Myocyte (in vitro differentiated cells): Measurements from ENCODE around the gene ARHGAP22. TPM values are rescaled to one million over a fixed set of nuclear protein-coding genes. Genes with fewer than 3 reads are reported as not detected.

ENCODE experiments used
- DNase-seq: peaks from one replicate; pipeline ENCODE4 v3.0.0-alpha.2; 2012; ENCODE audit warnings: low read depth
- total RNA-seq: library from RNA; depleted of rRNA; stranded (reverse); fragments of >200 nt; gene quantifications from 2 replicates; pipeline ENCODE4 v1.2.3, GENCODE V29; 2014

Gene ARHGAP22
- total RNA-seq, 1 donor from 2014 or later, result 42.8 TPM

DNA sequence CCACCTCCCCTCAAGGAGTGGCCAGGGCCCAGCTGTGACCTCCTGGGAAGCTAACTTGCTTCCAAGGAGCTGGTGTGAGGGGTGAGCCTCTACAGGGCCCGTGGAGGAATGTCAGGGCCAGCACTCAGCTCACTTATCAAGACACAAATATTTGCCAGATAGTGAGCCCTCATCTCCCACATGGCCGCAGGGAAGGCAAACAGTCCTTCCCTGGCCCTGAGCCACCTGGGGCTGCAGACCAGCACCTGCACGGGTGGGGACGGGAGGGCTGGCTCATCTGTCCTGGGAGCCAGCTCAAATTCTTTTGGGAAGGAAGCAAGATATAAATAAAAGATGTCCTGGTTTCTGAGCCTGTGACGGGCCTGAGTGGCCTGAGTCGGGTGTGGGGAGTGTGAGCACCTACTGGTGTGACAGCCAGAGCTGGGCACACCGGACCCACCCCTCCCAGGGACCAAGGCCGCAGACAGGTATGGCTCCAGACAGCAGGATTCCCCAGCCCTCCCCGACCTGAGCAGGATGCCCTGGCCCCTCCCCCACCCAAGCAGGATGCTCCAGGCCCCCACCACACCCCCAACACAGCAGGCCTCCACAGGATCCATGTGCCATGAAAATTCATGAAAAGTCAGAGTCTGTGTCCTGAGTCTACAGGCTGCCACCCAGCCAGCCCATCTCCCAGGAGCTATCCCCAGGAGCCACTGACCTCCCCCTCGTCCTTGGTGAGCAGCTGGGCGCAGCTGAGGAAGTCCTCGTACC, 150.4 kb downstream of the ARHGAP22 start:
- DNase-seq, result peak; percentile 14

DNA sequence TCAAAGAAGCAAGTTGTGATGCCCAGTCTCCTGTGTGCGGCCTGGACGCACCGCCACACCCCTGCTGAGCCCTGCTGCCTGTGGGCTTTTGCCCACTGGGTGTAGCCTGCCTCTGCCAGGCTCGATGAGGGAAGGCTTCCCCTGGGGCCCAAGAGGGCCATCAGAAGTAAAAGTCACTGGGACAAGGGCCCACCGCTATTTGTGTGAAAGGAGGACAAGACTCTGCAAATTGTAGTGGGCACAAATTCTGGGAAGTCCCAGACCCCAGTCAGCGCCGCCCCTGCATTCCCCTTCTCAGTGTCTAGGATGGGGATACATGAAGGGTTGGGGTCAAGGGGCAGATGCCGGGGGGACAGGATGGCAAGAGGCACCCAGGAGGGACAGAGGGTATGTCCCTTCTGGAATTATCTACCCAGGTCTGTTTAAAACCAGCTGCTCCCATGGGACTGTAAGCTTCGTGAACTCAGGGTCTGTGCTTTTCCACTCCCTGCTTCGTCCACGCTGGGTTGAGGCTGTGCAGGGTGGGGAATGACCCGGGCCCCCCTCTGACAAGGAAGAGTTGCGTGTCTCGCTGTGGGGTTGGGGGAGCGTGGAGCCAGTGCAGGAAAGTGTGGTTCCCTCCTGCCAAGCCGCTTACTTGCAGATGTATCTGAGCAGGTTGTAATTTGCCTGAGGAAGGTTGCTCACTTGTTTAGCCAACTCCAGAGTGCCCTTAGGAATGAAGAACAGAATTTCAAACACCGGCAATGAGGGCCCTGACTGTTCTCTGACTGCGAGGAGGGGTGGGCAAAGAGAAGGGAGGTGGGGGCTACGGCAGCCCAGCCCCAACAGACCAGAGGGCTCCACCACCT, 151.2 kb downstream of the ARHGAP22 start:
- no peak for DNase-seq

DNA sequence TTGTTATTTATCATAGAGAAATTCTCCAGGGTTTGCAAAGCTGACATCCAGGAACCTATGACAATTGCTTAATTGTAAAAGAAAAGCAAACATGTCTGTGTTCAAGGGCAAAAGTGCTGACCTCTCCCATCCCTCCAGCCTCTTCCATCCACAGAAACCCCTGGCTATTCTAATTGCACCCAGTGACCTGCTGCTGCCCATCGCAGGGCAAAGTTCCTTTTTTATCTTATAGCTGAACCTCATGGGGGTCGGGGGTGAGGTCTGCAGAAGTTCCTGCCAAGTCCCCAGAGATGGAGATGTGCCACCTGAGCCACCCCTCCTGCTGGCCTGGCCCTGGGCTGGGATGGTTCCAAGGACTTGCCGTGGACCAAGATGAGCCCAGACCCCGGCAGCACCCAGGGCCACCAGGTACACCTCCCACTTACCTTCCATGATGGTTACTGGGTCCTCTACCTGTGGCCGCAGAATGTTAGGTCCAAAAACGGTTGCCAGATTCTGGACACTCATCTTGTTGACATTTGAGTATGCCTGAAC, 151.9 kb downstream of the ARHGAP22 start:
- no peak for DNase-seq

DNA sequence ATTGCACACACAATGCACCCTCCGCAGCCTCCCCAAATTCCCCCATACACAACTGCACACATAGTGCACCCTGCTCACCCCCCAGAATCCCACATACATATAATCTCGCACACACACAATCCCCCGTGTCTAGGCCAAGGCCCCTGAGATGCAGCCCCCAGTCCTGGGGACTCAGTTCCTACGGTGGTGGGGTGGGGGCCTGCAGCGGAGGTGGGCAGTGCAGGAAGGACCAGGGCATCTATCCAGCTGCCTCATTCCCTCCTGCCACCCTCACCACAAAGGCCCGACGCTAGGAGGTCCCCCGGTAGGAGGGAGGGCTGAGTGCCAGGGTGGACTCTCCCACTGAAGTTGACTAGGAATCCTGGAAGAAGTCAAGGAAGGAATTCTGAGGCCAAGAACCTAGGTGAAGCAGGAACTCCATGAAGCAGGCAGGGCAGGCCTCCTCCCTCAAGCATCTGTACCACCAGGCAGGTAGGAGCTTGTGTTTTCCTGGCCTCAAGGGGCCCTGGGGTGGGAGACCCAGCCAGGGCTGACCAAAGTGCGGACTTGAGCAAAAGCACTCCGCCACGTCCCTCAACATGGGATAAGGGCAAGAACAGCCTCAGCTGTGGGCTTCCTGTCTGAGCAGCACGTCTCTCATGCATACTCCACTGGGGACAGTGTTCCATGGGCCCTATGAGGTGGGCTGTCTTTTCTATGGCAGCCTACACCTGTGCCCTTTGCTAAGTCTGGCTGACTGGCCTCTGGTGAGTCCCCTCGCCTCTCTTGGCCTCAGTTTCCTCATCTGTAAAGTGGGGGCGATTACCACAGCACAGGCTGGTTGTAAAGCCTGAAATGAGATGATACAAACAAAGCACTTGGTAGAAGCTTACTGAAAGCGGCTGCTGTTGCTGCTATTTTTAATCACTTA, 152.6 kb downstream of the ARHGAP22 start:
- no peak for DNase-seq

DNA sequence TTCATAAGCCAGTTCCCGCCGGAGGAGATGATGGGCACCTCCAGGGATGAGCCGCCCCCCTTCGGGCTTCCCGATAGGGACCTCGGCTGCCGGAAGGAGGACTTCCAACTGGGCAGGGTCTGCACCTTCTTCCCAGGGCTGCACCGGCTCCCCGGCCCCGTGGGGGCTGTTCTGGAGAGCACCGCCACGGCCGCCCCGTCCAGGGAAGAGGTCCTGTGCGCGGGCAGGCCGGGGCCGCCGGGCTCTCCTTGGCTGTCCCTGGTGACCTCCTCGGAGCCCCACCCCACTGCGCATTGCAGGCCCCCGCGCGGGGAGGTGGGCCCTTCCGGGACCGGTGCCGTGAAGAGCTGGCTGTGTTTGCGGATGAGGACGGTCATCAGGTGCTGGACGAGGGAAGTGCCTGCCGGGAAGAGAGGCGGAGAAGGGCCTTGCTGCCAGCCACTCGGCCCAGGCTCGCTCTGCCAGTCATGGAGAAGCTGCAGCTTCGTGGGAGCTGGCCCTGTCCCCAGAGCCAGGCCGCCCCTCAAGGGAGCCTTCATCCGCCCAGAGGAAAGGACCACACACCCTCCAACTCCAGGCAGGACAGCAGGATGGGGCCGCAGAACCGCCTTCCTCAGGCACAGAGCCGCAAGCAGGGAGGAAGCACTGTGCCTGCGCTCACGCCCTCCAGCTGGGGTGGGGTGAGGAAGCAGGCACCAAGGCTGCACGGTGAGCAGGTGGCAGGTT, 154.0 kb downstream of the ARHGAP22 start:
- no peak for DNase-seq

DNA sequence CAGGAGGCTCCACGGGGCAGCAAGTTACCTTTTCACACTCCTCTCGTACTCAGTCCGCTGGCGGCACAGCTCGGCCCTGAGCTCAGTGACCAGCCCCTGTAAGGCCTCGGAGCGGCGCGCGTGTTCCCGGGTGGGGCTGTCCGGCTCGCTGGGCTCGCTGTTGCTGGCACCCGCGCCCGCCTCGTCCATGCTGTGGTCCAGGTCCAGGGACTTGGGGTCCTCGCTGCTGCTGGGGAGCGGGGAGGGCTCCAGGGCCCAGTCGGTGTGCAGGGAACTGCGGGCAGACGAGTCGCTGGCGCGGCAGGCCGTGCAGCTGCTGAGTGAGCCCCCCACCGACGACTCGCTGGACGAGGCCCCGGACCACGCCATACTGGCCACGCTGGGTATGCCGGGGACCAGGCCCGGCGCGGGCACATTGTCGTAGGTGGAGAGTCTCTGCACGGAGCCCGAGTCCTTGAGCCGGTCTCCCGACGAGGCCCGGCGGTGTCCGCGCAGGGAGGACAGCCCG, 154.6 kb downstream of the ARHGAP22 start:
- no peak for DNase-seq

DNA sequence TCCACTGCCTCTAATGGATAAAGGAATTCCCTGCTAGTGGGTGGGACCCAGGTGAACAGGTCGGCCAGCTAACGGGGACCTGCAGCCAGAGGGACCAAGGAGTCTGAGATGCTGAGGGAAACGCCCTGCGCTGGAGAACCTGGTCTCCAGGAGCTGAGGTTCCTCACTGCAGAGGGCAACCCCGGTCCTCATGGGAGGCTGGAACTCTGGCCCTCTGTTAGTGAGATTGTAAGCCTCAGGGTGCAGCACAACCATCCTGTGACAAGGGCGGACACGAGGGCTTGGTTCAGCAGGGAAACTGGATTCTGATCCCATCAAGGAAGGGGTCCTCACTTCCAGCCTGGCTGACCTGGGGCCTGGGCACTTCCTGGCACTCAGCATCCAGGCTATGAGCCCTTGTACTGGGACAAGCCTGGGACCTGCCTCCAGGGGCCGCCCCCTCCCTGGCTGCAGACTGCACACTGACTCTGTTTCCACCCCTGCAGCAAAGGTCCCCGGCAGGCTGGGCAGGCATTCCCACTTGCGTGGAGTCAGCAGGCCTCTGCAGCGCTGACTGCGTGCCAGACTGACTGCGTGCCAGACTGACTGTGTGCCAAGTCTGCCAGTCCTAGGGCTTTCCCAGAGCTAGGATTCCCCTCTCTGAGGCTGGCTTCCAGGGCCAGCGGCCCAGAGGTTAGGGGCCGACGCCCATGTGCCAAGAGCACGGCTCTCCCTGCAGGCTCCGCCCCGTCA, 155.2 kb downstream of the ARHGAP22 start:
- DNase-seq, result no peak

DNA sequence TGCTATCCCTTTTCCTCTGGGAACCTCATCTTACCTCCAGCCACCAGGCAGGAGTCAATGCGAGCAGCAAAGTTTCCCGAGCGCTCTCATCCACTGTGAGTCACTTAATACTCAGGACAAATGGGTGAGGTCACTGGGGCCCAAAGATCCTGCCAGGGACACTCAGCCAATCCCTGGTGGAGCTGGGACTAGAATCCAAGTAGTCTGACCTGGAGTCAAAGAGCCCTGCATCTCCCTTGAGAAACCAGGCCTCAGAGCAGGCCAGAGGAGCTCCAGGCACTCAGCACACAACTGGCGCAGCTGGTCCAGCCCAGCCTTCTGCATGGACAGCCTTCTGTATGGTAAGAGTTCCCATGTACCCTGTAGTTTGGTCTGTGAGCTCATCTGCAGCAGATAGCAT, 156.1 kb downstream of the ARHGAP22 start:
- DNase-seq, result peak; percentile 18

DNA sequence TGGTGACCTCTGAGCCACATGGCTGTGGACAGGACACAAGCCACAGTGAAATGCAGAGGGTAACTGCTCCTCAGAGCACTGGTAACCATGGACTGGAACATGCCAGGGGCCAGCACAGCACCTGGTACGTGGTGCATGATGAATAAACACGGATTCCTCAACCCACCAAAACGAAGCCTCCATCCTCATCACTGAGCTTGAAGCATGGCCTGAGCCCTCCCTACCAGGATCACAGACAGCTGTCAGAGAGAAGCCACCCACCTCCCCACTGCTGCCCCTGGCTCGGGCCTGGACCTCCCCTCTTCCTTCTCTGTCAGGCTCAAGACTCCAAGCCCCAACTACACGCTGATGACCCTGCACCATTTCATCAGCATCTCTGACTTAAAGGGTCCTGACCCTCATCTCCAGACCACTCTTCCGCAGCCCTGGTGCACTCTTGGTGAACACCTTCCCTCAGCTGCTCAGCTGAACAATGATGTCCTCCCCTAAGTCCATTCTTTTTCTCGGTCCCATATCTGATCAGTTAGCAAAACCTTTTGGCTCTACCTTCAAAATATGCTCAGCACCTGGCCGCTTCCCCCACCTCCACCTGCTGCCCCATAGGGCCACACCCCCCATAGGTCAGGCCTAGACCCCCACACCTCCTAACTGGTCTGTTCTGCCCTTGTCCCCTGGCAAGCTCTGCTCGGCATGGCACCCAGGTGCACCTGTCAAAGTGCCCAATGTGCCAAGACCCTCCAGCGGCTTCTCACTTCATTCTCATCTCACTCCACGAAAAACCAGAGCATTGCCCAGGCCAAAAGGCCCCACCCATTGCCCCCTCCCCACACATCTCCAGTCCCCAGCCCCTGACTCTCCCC, 157.3 kb downstream of the ARHGAP22 start:
- DNase-seq, result no peak

DNA sequence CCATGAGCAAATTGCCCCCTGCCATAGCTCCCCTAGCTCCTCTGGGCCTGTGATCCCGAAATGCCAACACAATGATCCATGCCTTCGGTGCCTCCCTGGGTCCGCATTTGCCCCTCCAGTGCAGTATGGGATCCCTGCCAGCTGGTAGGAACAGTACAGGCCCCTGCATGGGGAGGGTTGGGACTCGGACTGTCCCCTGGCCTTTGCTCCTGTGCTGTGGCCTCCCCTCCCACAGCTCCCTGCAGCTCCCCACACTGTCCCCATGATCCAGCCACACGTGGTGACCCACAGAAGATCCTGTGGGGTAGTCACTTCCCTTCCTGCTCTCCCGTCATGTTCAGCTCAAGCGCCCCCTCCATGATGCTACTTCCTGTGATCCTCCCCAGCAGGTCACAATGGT, 158.1 kb downstream of the ARHGAP22 start:
- DNase-seq, result no peak

DNA sequence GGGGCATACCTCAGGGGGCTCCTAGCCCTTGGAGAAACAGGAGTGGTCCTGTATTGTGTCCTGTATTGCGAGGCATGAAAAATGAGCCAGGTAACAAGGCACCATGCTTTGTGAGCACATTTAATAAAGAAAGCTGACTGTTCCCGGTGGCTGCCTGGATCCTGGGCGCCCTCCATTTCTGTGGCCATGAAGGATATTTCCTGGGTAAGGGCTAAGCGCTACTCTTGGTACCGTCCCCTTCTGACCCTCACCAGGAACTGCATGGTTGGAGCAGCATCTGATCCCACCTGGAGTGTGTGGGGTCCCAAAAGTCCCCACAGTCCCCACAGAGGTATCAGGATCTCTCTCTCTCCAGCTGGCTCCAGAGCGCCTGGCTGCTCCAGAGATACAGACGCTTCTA, 158.9 kb downstream of the ARHGAP22 start:
- DNase-seq, result no peak

DNA sequence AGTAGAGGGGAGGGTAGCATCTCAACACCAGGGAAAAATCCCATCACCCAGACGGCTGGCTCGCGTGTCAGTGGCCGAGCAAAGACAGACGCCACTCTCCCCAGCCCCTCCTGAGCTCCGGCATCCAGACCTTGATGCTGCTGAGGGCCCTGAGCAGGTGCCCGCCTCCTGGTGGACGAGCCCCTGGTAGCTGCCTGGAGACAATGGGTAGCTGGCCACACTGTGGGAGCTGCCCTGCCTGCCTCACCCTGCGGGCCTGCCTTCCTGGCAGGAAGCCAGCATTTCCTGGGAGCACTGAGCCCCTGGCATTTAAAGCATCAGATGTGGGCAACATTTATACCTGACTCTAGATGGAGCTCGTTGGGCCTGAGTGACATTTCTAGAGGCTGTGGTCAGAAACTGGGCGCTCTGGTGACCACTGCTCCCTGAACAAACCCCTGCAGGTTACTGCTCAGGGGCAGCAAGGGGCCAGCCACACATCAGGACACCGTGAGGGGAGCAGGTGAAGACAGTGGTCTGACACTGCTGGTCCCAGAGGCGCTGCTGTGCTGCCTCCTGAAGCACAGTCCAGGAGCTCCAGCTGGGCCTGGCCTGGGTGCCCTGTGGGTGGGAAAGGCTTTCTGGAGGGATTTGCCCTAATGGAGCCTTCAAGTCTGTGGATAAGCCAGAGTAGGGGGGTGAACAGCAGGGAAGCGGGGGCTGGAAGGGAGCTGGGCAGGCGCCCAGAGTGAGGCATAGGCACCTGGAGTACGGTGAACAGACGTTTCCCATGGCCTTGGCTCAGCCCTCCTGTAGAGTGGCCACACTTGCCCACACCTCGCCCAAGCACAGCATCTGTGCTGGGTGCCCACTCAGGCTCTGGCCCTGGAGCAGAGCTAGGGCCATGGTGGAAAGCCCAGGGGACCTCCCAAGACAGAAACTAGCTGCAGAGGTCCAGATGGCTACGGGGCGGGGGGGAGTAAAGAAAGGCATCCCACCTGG, 159.7 kb downstream of the ARHGAP22 start:
- DNase-seq, result peak; percentile 55

DNA sequence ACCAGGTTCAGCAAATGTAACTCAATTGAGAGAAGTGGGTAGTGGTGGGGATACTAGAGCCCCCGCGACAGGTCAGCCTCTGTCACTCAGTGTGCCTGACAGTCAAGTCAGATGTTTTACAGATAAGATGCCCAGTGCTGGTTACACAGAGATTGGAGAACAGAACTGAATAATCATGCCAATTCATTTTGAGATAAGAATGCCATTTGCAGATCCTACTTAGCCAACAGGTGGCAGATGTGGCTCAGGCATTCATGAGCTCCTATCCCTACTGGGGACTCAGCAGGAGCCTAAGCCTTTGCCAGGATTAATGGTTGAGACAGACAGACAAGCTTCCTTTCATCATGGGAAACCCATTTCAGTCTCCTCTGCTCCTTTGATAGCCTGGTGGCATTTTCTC, 160.6 kb downstream of the ARHGAP22 start:
- DNase-seq, result peak; percentile 63

DNA sequence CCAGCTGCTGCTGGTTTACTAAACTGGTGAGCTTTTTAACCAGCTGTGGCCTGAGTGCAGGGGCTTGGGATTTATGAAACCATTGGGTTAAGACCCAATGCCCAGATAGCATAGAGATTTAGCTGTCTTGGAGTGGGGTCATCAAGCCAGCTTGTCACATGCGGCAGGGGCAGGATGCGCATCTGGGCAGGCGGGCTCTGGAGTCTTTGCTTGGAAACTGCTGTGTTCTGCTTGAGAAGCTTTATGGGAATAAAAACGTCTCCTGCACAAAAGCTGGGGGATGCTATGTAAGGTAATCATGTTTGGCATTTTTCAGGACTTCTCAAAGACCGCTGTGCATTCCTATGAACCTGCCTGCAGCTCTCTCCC, 162.1 kb downstream of the ARHGAP22 start:
- no peak for DNase-seq

DNA sequence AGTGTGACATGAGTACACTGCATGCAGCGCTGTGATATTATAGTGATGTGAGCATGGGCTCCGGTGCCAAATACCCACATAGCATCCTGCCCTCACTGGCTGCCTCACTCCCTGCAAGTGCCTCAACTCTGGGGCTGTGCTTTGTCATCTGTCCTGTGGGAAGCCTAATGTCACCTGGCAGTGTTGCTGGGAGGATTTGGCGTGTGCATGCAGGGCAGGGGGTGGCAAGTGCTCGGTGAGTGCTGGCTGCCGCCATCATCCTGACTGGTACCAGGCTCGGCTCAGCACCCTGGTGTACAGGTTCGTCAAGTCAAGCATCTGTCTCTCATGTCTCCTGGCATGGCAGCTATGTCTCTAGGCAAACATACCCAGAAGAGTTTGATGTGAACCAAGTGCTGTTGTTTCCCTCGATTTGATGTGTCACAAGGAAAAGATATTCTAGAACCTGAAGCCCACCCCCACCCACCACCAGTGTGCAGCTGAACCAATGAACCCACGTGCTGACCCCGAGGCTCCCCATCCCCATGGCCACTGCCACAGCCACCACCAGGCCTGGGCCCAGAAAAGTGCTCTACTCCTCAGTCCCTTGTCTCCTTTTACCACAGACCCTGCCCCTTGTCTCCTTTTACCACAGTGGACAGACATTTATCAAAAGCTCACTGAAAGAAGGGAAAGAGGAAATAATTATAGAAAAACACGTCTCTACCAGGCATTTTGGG, 162.6 kb downstream of the ARHGAP22 start:
- DNase-seq, result no peak

DNA sequence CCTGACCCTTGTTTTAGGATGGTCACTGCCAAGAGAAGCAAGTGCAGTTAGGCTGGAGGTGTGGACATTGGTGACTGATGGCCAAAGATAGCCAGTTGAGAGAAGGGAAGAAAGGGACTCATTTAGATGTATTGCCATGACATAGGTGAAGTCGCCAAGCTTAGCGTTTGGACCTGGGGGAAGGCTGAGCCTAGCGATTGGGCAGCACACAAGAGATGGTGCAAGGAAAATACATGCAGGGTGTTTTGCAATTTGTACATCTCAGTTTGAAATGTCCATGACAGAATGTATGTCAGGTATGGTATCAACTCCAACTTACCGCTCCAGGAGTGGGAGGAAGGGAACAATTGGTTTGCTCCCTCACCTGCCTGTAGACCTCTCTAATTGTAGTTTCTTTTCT, 164.1 kb downstream of the ARHGAP22 start:
- DNase-seq, result no peak

DNA sequence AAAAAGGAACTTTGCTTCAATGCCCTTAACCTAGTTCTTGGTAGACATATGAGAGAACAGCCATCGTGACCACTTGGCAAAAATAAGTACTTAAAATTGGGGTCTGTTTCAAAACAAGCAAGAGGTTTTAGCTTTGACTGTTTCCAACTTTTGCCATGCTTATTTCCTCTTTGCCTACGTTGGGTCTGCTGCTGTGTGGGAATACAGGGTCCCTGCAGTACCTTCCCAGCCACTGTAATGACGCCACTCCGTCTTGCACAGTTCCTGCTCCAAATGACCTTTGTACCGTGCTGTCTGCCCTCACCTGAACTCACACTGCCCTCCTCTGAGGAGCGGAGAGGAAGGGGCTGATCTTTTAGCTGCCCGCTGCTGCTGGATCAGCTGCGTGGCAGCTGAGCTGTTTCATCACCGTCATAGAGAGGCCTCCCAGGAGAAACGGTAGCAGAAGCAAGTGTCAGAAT, 165.3 kb downstream of the ARHGAP22 start:
- peak; percentile 68 for DNase-seq
